VCaP (cell line): Measurements from ENCODE around the gene PLPPR5.

Experiments used
- H3K27ac ChIP-seq: fragments of 450-650 bp; 2 replicates; pipeline ENCODE4 v1.5.1; 2017
- CTCF ChIP-seq: fragments of 450-650 bp; conservative IDR thresholded peaks from 2 replicates; pipeline ENCODE4 v1.5.1; 2017; ENCODE audit warnings: mild to moderate bottlenecking, moderate library complexity

The PLPPR5 gene

GRCh38 chr1:98967122-98967521 is 37.5 kb downstream of the PLPPR5 start:
- no peak overlapping the region for H3K27ac ChIP-seq
- no peak for TF ChIP-seq CTCF

GRCh38 chr1:98965394-98965793 is 39.3 kb downstream of the PLPPR5 start:
- no peak for TF ChIP-seq CTCF
- H3K27ac ChIP-seq, result no peak overlapping the region

- no peak overlapping the region for H3K27ac ChIP-seq
- TF ChIP-seq CTCF, result no peak
Observed at GRCh38 chr1:98964198-98964597, 40.5 kb downstream of the PLPPR5 start.

- no peak overlapping the region for H3K27ac ChIP-seq
- no peak for TF ChIP-seq CTCF
Observed at GRCh38 chr1:98963064-98963758, 41.5 kb downstream of the PLPPR5 start.

GRCh38 chr1:98962156-98962555 is 42.5 kb downstream of the PLPPR5 start:
- H3K27ac ChIP-seq, result no peak overlapping the region

GRCh38 chr1:98949621-98950020 is 55.0 kb downstream of the PLPPR5 start:
- no peak for TF ChIP-seq CTCF
- no peak overlapping the region for H3K27ac ChIP-seq

More at GRCh38 chr1:98962156-98962555, 42.5 kb downstream of the PLPPR5 start:
- TF ChIP-seq CTCF, result no peak

GRCh38 chr1:98949166-98949565 is 55.5 kb downstream of the PLPPR5 start:
- H3K27ac ChIP-seq, result no peak overlapping the region
- no peak for TF ChIP-seq CTCF
